HepG2 (cell line): Measurements from ENCODE around the gene SYT8. TPM values are rescaled to one million over a fixed set of nuclear protein-coding genes. Genes with fewer than 3 reads are reported as not detected.

Source experiments
- CREB1 ChIP-seq, 2 experiments: fragments of 450-650 bp in 1 of 2; IDR thresholded peaks; 2 replicates each; pipeline ENCODE4 v1.6.1; 2016 to 2017; ENCODE audit warnings: control low read depth in 1 of 2, mild to moderate bottlenecking in 1 of 2, missing compliant biosample characterization in 1 of 2, missing genetic modification characterization in 1 of 2
- EED ChIP-seq: sonication (generic); formaldehyde crosslinking; IDR thresholded peaks from 2 replicates; pipeline ENCODE4 v1.5.0; 2020; ENCODE audit warnings: mild to moderate bottlenecking, missing genetic modification reagents
- HES4 ChIP-seq: sonication (generic); formaldehyde crosslinking; IDR thresholded peaks from 2 replicates; pipeline ENCODE4 v1.9.0; 2021; ENCODE audit warnings: mild to moderate bottlenecking, missing genetic modification reagents, borderline replicate concordance
- PRDM10 ChIP-seq: sonication (generic); formaldehyde crosslinking; IDR thresholded peaks from 2 replicates; pipeline ENCODE4 v1.4.0; 2020; ENCODE audit warnings: low read depth, missing genetic modification reagents
- SAFB2 ChIP-seq: sonication (generic); formaldehyde crosslinking; IDR thresholded peaks from 2 replicates; pipeline ENCODE4 v1.5.1; 2020; ENCODE audit warnings: missing genetic modification reagents, low read depth, mild to moderate bottlenecking, borderline replicate concordance
- SALL1 ChIP-seq: sonication (generic); formaldehyde crosslinking; IDR thresholded peaks from 2 replicates; pipeline ENCODE4 v1.8.0; 2022; ENCODE audit warnings: mild to moderate bottlenecking, missing genetic modification reagents
- ZEB1 ChIP-seq: IDR thresholded peaks from 2 replicates; pipeline ENCODE4 v1.6.1; 2012; ENCODE audit warnings: mild to moderate bottlenecking, low read depth, inconsistent platforms; ENCODE audit not compliant: insufficient replicate concordance
- ZFP90 ChIP-seq: sonication (generic); formaldehyde crosslinking; IDR thresholded peaks from 2 replicates; pipeline ENCODE4 v1.8.0; 2022; ENCODE audit warnings: missing genetic modification reagents, mild to moderate bottlenecking, inconsistent platforms, borderline replicate concordance
- ZNF337 ChIP-seq: sonication (generic); formaldehyde crosslinking; IDR thresholded peaks from 2 replicates; pipeline ENCODE4 v1.5.1; 2020; ENCODE audit warnings: missing genetic modification reagents, low read depth, mild to moderate bottlenecking, borderline replicate concordance
- ZNF501 ChIP-seq: sonication (generic); formaldehyde crosslinking; IDR thresholded peaks from 2 replicates; pipeline ENCODE4 v1.5.1; 2020; ENCODE audit warnings: mild to moderate bottlenecking, moderate library complexity, missing genetic modification reagents
- ZNF570 ChIP-seq: sonication (generic); formaldehyde crosslinking; IDR thresholded peaks from 2 replicates; pipeline ENCODE4 v1.4.0; 2020; ENCODE audit warnings: mild to moderate bottlenecking, missing genetic modification reagents, borderline replicate concordance
- ZNF607 ChIP-seq: sonication (generic); formaldehyde crosslinking; IDR thresholded peaks from 2 replicates; pipeline ENCODE4 v1.5.1; 2020; ENCODE audit warnings: missing genetic modification reagents, mild to moderate bottlenecking, borderline replicate concordance
- ZNF780A ChIP-seq: sonication (generic); formaldehyde crosslinking; IDR thresholded peaks from 2 replicates; pipeline ENCODE4 v1.8.0; 2022; ENCODE audit warnings: mild to moderate bottlenecking, missing genetic modification reagents, moderate library complexity
- polyA plus RNA-seq, 8 experiments: library from polyadenylated mRNA; depleted of rRNA in 3 of 8; stranded (reverse) in 7 of 8; unstranded in 1 of 8; fragments of >200 nt; fragmentation: Illumina TruSeq in 4 of 8; extraction: Trizol in 4 of 8; gene quantifications; 2 replicates each; pipeline versions ENCODE4 v1.2.1 to v1.2.3, GENCODE V29; 2011 to 2016; ENCODE audit warnings: low read depth in 4 of 8, missing spikeins in 1 of 8, mixed read lengths in 1 of 8; ENCODE audit not compliant: insufficient read depth in 1 of 8
- total RNA-seq, 5 experiments: library from RNA; depleted of rRNA; stranded (reverse); fragments of >200 nt; fragmentation: Illumina TruSeq; extraction: Trizol; gene quantifications; 2 replicates each; pipeline ENCODE4 v1.2.3, GENCODE V29; 2016; ENCODE audit warnings: low read depth in 1 of 5
- TF ChIP-seq, protein P1 (sequence below): sonication (generic); formaldehyde crosslinking; IDR thresholded peaks from 2 replicates; pipeline ENCODE4 v1.4.0; 2020; ENCODE audit warnings: missing genetic modification reagents
- TF ChIP-seq, protein P2 (sequence below): sonication (generic); formaldehyde crosslinking; IDR thresholded peaks from 2 replicates; pipeline ENCODE4 v1.8.0; 2023; ENCODE audit warnings: mild to moderate bottlenecking, missing genetic modification reagents
- TF ChIP-seq, protein P3 (sequence below): fragments of 450-650 bp; IDR thresholded peaks from 2 replicates; pipeline ENCODE4 v1.6.1; 2017; ENCODE audit warnings: mild to moderate bottlenecking
- TF ChIP-seq, protein P4 (sequence below): sonication (generic); formaldehyde crosslinking; IDR thresholded peaks from 2 replicates; pipeline ENCODE4 v1.4.0; 2020; ENCODE audit warnings: missing genetic modification reagents

Gene SYT8
- total and polyA plus RNA-seq, 2 of the 13 experiments (the other 11 are each of a cell fraction or from before 2014, with no cell fraction given): 0.60 to 2.3 TPM

- 0 out of 2 replicates have a peak, but pooled peaks have one; percentile 8 for TF ChIP-seq PRDM10
- no peak for TF ChIP-seq HES4 (CRISPR knock-in tag)
- TF ChIP-seq, protein P1, sequence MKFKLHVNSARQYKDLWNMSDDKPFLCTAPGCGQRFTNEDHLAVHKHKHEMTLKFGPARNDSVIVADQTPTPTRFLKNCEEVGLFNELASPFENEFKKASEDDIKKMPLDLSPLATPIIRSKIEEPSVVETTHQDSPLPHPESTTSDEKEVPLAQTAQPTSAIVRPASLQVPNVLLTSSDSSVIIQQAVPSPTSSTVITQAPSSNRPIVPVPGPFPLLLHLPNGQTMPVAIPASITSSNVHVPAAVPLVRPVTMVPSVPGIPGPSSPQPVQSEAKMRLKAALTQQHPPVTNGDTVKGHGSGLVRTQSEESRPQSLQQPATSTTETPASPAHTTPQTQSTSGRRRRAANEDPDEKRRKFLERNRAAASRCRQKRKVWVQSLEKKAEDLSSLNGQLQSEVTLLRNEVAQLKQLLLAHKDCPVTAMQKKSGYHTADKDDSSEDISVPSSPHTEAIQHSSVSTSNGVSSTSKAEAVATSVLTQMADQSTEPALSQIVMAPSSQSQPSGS: 0 out of 2 replicates have a peak, but pooled peaks have one; percentile 21
- no peak for TF ChIP-seq SAFB2
- TF ChIP-seq ZNF607 (CRISPR knock-in tag): 0 out of 2 replicates have a peak, but pooled peaks have one; percentile 22
- peak; percentile 10; the same call in 1 of the 2 replicates for TF ChIP-seq SALL1 (CRISPR knock-in tag)
- 0 out of 2 replicates have a peak, but pooled peaks have one; percentile 6 for TF ChIP-seq ZNF337 (CRISPR knock-in tag)
- no peak for TF ChIP-seq ZFP90 (CRISPR knock-in tag)
- TF ChIP-seq, protein P2, sequence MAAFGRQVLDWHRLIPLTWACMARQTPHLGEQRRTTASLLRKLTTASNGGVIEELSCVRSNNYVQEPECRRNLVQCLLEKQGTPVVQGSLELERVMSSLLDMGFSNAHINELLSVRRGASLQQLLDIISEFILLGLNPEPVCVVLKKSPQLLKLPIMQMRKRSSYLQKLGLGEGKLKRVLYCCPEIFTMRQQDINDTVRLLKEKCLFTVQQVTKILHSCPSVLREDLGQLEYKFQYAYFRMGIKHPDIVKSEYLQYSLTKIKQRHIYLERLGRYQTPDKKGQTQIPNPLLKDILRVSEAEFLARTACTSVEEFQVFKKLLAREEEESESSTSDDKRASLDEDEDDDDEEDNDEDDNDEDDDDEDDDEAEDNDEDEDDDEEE (CRISPR knock-in tag): no peak
- no peak for TF ChIP-seq EED
- TF ChIP-seq ZNF780A (CRISPR knock-in tag): no peak
- TF ChIP-seq, protein P3, sequence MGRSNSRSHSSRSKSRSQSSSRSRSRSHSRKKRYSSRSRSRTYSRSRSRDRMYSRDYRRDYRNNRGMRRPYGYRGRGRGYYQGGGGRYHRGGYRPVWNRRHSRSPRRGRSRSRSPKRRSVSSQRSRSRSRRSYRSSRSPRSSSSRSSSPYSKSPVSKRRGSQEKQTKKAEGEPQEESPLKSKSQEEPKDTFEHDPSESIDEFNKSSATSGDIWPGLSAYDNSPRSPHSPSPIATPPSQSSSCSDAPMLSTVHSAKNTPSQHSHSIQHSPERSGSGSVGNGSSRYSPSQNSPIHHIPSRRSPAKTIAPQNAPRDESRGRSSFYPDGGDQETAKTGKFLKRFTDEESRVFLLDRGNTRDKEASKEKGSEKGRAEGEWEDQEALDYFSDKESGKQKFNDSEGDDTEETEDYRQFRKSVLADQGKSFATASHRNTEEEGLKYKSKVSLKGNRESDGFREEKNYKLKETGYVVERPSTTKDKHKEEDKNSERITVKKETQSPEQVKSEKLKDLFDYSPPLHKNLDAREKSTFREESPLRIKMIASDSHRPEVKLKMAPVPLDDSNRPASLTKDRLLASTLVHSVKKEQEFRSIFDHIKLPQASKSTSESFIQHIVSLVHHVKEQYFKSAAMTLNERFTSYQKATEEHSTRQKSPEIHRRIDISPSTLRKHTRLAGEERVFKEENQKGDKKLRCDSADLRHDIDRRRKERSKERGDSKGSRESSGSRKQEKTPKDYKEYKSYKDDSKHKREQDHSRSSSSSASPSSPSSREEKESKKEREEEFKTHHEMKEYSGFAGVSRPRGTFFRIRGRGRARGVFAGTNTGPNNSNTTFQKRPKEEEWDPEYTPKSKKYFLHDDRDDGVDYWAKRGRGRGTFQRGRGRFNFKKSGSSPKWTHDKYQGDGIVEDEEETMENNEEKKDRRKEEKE: no peak
- TF ChIP-seq ZNF570: no peak
- 0 out of 2 replicates have a peak, but pooled peaks have one; percentile 4 for TF ChIP-seq ZNF501 (CRISPR knock-in tag)
- 0 out of 2 replicates have a peak, but pooled peaks have one; percentile 39 for TF ChIP-seq CREB1 (IDR thresholded peaks at IDR 0.05)
- TF ChIP-seq CREB1 (CRISPR knock-in tag; IDR thresholded peaks at IDR 0.05): no peak; the same call in 1 of the 2 replicates
- TF ChIP-seq, protein P4, sequence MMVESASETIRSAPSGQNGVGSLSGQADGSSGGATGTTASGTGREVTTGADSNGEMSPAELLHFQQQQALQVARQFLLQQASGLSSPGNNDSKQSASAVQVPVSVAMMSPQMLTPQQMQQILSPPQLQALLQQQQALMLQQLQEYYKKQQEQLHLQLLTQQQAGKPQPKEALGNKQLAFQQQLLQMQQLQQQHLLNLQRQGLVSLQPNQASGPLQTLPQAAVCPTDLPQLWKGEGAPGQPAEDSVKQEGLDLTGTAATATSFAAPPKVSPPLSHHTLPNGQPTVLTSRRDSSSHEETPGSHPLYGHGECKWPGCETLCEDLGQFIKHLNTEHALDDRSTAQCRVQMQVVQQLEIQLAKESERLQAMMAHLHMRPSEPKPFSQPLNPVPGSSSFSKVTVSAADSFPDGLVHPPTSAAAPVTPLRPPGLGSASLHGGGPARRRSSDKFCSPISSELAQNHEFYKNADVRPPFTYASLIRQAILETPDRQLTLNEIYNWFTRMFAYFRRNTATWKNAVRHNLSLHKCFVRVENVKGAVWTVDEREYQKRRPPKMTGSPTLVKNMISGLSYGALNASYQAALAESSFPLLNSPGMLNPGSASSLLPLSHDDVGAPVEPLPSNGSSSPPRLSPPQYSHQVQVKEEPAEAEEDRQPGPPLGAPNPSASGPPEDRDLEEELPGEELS (CRISPR knock-in tag): no peak
- TF ChIP-seq ZEB1: no peak
Measured at GRCh38 chr11:1826552-1827094, 8.2 kb upstream of the SYT8 start (continued).
